ENCODE results near the gene EIF2B5.

DNA sequence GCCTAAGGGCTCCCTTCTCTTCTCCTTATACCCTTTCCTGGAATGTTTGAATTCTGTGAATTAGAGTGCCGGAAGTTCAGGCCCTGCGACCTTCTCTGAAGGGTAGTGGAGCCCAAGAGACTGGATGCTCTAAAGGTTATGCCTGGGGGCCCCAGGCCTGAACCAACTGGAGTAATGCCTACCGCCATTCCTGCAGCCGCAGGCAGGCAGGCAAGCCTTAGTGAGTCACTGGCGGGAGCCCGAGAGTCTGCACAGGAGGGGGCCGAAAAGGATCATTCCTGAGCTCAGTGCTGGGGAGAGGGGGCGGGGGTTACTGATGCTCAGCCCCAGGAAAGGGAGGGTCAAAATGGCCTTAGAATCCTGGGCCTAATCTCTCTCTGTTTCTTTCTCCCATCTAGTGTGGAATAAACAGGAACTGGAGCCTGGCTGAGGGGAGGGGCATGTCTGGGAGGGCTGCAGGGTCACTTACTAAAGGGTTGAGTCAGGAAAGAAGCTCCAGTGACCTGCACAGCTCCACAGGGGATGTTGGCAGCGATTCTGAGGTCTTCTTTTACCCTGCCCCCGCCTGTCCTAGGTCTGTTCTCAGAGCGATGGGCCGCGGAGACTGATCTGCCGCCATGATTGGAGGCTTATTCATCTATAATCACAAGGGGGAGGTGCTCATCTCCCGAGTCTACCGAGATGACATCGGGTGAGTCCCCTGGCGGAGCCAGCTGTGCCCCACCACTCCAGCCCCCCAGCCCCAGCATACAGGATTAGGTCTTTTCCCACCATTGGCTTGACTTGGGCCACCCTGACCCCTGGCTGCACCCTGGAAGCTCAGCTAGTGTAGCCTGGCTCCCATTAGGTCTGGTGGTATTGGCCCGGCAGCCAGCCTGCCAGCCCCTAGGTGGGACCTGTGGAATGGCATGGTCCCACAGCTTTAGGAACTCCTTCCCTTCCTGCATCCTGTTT is 41.5 kb downstream of the EIF2B5 start:
- TF ChIP-seq POLR2A (IDR thresholded peaks at IDR 0.05; ENCODE audit: low read depth, low read length) (no peak), POLR2AphosphoS5 (IDR thresholded peaks at IDR 0.05; ENCODE audit: low read depth, low read length) (no peak), TAF1 (IDR thresholded peaks at IDR 0.05; ENCODE audit: borderline replicate concordance, low read depth, low read length) (no peak)
